ENCODE measurements around the gene CCNI2.

- TF ChIP-seq, protein P1, sequence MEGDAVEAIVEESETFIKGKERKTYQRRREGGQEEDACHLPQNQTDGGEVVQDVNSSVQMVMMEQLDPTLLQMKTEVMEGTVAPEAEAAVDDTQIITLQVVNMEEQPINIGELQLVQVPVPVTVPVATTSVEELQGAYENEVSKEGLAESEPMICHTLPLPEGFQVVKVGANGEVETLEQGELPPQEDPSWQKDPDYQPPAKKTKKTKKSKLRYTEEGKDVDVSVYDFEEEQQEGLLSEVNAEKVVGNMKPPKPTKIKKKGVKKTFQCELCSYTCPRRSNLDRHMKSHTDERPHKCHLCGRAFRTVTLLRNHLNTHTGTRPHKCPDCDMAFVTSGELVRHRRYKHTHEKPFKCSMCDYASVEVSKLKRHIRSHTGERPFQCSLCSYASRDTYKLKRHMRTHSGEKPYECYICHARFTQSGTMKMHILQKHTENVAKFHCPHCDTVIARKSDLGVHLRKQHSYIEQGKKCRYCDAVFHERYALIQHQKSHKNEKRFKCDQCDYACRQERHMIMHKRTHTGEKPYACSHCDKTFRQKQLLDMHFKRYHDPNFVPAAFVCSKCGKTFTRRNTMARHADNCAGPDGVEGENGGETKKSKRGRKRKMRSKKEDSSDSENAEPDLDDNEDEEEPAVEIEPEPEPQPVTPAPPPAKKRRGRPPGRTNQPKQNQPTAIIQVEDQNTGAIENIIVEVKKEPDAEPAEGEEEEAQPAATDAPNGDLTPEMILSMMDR (IDR thresholded peaks at IDR 0.05; ENCODE audit: extremely low read depth in 1 of 2, insufficient read depth in 1 of 2, low read depth in 1 of 2, low read length in 2 of 2): no peak
- TF ChIP-seq EZH2 (IDR thresholded peaks at IDR 0.05; ENCODE audit: borderline replicate concordance, low read depth, low read length, severe bottlenecking): no peak
- no peak for TF ChIP-seq POLR2AphosphoS5 (IDR thresholded peaks at IDR 0.05; ENCODE audit: insufficient read depth, low read depth, low read length)
- no peak for TF ChIP-seq POLR2A (IDR thresholded peaks at IDR 0.05; ENCODE audit: low read depth, low read length)
- no peak for TF ChIP-seq GATA2 (IDR thresholded peaks at IDR 0.05; ENCODE audit: insufficient read depth, insufficient read length, low read depth, low read length)
- TF ChIP-seq, protein P2, sequence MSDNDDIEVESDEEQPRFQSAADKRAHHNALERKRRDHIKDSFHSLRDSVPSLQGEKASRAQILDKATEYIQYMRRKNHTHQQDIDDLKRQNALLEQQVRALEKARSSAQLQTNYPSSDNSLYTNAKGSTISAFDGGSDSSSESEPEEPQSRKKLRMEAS (IDR thresholded peaks at IDR 0.05; ENCODE audit: insufficient read depth, insufficient read length): no peak
- no peak for TF ChIP-seq JUN (IDR thresholded peaks at IDR 0.05; ENCODE audit: borderline replicate concordance, insufficient read depth, insufficient read length, low read depth)
Observed at GRCh38 chr5:132764671-132765238, 17.5 kb downstream of the CCNI2 start.
